Measurements from ENCODE around the gene INAVA. TPM values are rescaled to one million over a fixed set of nuclear protein-coding genes. Genes with fewer than 3 reads are reported as not detected.
A peak's percentile ranks its signal among the peaks of the same experiment; 100 is the strongest.

Gene INAVA
- total RNA-seq, 3 donors from 2014 or later: 0.13 to 0.29 (median 0.22) TPM

DNA sequence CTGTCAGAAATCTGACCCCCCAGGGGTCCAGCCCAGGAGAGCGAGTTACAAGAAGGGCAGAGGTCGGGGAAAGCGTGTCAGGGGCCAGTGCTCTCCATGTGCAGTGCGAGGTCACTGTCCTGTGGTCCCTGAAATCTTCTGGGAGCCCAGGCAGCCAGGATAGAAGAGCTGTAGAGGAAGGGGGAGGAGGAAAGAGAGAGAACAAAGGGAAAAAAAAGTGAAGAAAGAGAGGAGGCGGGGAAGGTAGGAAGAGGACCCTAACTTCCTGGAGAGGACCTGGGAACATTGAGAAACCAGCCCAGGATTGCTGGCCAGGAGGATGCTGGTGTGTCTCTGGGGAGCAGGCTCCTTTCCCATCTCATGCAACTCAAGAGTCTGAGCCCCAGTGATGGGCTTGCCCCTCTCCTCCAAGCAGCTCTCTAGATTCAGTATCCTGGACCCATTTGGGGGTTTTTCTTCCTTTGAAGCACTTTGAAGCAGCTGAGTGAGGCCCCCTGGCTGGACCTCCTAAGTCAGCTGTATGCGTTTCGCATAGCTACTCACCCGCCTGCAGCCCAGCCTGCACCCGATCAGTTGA lies 6.8 kb upstream of the INAVA start:
- DNase-seq: no peak
- Mint-ChIP-seq H3K4me1 (ENCODE audit: low read depth) (peaks cover 61% of the 10 kb centered on the region), H3K36me3 (ENCODE audit: insufficient read depth) (no peaks in the 10 kb centered on the region), H3K9me3 (no peaks in the 10 kb centered on the region), H3K27me3 (ENCODE audit: low read depth) (peaks cover 14% of the 10 kb centered on the region), H3K4me3 (peak overlapping the region; percentile 48)
- peak in 1 of 2 donors; percentile 6 for ATAC-seq

DNA sequence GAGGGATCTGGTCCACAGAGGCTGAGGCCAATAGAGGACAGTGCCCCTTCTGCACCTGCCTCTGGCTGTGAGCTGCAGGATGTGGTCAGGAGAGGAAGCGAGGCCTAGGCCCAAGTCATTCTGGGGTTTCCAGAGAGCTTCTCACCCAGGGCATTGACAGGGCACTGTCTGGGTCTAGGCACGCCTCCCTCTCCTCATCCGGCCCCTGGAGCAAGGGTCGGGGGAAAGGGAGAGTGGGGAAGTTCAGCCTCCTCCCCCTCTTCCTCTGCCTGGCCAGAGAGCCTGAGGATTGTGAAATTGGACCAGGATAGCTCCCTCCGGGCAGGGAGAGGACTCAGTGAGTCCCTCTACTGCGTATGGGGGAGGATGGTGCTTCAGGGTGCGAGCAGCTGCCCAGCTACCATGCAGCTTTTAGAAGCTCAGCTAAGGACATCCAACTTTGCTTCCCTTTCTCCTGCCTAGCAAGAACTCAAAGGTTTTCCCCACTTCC lies 6.3 kb upstream of the INAVA start:
- Mint-ChIP-seq H3K4me1 (ENCODE audit: low read depth) (peaks cover 58% of the 10 kb centered on the region), H3K27me3 (ENCODE audit: low read depth) (peaks cover 16% of the 10 kb centered on the region), H3K4me3 (peak overlapping the region; percentile 48), H3K36me3 (ENCODE audit: insufficient read depth) (no peaks in the 10 kb centered on the region), H3K9me3 (no peaks in the 10 kb centered on the region)
- DNase-seq (peak; percentile 41), ATAC-seq (peak; percentile 75 to 83)

DNA sequence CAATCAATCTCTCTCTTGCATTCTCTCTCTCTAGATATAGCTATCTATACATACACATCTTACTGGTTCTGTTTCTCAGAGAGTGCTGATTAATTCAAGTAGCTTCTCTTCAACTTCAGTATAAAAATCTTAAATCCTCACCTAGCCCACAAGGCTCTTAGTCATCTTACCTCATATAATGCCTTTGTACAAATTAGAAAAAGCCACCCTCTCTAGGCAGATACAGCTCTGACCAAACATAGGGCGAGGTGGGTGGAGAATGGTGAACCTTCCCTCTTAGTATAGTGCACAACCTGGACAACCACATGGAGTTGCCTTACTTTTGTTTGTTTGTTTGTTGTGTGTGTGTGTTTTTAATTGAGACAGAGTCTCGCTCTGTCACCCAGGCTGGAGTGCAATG lies 5.1 kb upstream of the INAVA start:
- peaks cover 55% of the 10 kb centered on the region for H3K4me1 Mint-ChIP-seq (ENCODE audit: low read depth)
- peaks cover 23% of the 10 kb centered on the region for H3K27me3 Mint-ChIP-seq (ENCODE audit: low read depth)
- no peak for DNase-seq
- peak; percentile 80 to 82 for ATAC-seq
- no peaks in the 10 kb centered on the region for H3K9me3 Mint-ChIP-seq
- H3K36me3 Mint-ChIP-seq (ENCODE audit: insufficient read depth): no peaks in the 10 kb centered on the region
- H3K4me3 Mint-ChIP-seq: peak overlapping the region; percentile 42

DNA sequence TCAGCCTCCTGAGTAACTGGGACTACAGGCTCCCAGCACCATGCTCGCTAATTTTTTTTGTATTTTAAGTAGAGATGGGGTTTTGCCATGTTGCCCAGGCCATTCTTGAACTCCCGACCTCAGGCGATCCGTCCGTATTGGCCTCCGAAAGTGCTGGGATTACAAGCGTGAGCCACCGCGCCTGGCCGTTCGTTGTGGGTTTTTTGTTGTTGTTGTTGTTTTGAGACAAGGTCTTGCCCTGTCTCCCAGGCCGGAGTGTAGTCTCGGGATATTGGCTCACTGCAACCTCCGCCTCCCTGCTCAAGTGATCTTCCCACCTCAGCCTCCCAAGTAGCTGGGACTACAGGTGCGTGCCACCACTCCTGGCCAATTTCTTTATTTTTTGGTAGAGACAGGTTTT lies 4.7 kb upstream of the INAVA start:
- peaks cover 23% of the 10 kb centered on the region for H3K27me3 Mint-ChIP-seq (ENCODE audit: low read depth)
- H3K36me3 Mint-ChIP-seq (ENCODE audit: insufficient read depth): no peaks in the 10 kb centered on the region
- peak overlapping the region; percentile 68 for H3K4me3 Mint-ChIP-seq
- H3K9me3 Mint-ChIP-seq: no peaks in the 10 kb centered on the region
- H3K4me1 Mint-ChIP-seq (ENCODE audit: low read depth): peaks cover 55% of the 10 kb centered on the region
- ATAC-seq (no peak), DNase-seq (no peak)

DNA sequence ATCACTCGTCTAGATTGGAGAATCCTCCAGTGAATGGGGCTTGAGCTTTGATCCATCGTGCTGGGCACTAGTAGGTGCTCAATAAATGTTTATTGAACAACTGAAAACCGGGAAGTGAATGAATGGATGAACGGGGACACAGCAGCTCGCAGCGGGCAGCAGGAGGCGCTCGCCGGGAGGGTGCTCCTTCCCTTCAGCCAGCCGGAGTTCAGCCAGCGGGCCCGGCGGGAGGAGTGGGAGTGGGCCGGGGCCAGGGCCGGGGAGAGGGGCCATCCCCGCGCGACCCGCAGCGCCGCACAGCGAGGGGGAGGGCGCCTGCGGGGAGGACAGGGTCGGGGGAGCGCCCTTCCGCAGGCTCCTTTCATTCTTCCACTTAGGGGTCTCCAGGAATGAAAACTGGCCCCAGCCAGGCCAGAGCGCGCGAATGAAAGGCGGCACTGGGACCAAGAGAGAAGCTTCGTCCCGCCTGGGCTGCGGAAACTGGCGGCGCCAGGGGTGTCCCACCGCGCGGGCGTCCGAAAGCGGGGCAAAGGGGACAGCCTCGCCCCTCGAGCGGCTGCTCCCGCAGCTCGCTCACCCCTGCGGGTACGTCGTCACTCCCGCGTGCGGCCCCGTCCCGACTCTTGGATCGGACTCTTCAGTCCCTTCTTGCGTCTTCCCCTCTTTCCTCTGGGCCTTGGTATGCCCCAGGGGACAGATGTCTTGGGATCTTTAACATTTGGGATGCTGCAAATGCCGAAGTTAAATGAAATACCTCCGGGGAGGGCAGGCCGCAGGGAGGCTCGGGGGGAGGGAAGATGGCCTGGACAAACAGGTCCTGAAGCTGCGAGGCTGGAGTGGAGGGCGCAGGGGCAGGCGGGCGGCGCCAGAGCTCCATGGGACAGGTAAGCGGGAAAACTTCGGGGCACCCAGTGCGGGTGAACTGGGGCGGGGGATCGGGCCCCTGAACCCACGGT lies 3.6 kb upstream of the INAVA start:
- ATAC-seq (no peak), DNase-seq (no peak)
- Mint-ChIP-seq H3K36me3 (ENCODE audit: insufficient read depth) (no peaks in the 10 kb centered on the region), H3K9me3 (no peaks in the 10 kb centered on the region), H3K27me3 (ENCODE audit: low read depth) (peaks cover 23% of the 10 kb centered on the region), H3K4me3 (peak overlapping the region; percentile 71), H3K4me1 (ENCODE audit: low read depth) (peaks cover 48% of the 10 kb centered on the region)

DNA sequence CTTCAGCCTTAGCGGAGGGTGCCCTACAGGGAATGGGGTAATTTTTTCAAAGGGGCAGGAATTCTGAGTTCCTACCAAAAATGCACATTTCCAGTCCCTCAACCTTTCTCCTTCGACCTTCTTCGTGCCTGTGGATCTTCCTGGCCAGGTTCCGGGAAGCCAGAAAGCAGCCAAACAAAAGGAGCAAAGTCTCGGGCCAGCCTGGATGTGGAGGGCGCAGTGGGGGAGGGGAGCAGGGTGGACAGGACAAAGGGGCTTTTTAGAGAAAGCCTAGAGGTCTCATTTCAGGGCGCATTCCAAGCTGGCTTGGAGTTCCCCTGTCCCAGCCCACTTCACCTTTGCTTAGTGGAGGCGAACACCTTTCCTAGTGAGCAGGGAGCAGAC lies 2.9 kb upstream of the INAVA start:
- peak overlapping the region; percentile 71 for H3K4me3 Mint-ChIP-seq
- ATAC-seq (no peak), DNase-seq (no peak)
- no peaks in the 10 kb centered on the region for H3K36me3 Mint-ChIP-seq (ENCODE audit: insufficient read depth)
- no peaks in the 10 kb centered on the region for H3K9me3 Mint-ChIP-seq
- peaks cover 23% of the 10 kb centered on the region for H3K27me3 Mint-ChIP-seq (ENCODE audit: low read depth)
- peaks cover 44% of the 10 kb centered on the region for H3K4me1 Mint-ChIP-seq (ENCODE audit: low read depth)

DNA sequence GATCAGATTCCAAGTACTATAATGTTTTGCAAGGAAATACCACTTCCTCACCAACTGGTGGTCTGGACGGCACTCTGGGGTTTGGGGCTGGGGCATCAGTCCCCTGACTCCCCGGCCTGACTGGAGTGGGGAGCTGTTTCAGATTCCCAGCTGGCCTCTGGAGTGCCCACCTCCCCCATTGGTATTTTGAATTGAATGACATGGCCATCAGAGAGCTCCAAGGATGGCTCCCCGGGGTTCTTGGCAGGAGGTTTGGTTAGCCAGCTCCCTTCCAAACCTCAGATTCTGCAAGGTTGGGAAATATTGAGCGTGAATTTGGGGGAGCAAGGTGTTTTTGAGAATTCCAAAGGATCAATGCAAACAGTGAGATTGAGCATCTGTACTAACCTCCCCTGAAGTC lies 2.2 kb upstream of the INAVA start:
- H3K4me1 Mint-ChIP-seq (ENCODE audit: low read depth): peaks cover 38% of the 10 kb centered on the region
- ATAC-seq: no peak
- H3K9me3 Mint-ChIP-seq: no peaks in the 10 kb centered on the region
- peaks cover 25% of the 10 kb centered on the region for H3K27me3 Mint-ChIP-seq (ENCODE audit: low read depth)
- H3K36me3 Mint-ChIP-seq (ENCODE audit: insufficient read depth): no peaks in the 10 kb centered on the region
- DNase-seq: no peak
- no peak overlapping the region for H3K4me3 Mint-ChIP-seq

DNA sequence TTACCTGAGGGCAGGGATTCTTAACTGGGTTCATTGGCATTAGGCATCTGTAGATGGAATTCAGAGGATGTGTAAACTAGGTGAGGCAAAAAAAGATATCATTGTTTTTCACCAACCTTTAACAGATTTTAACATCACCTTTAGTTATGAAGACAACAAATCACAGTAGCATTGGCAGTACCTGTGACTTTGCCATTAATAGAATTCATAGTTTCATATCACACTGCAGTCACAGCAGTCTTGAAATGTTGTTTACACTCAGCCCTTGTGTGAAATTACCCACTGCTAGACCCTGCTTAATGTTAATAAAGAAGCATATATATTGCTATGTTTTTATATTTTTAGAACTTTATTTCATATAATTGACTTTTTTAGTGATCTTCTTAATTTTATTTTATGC lies 1.7 kb upstream of the INAVA start:
- ATAC-seq: no peak
- H3K36me3 Mint-ChIP-seq (ENCODE audit: insufficient read depth): no peaks in the 10 kb centered on the region
- H3K27me3 Mint-ChIP-seq (ENCODE audit: low read depth): peaks cover 25% of the 10 kb centered on the region
- no peak for DNase-seq
- H3K9me3 Mint-ChIP-seq: no peaks in the 10 kb centered on the region
- no peak overlapping the region for H3K4me3 Mint-ChIP-seq
- peaks cover 34% of the 10 kb centered on the region for H3K4me1 Mint-ChIP-seq (ENCODE audit: low read depth)

DNA sequence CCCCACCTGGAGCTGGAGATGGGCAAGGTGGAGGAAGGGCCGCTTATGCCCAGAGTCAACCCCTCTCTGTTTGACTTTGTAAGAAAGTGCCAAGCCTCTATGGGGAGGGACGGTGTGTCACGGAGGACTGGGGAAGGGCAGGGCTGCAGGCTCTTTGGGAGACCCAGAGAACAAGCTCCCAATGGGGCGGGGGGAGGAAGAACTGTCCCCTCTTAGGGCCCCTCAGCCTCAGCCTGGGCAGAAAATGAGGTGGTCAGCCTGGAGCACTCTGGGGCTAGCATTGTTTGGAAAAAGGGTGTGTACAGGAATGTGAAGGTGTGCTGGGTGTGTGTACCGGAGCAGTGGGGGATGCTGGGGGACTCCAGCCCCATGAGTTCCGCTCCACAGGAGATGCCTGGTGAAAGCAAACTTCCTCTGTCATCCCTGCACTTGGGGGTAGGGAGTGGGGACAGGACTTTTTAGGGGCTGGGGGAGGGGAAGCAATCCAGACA lies 1.2 kb upstream of the INAVA start:
- Mint-ChIP-seq H3K27me3 (ENCODE audit: low read depth) (peaks cover 25% of the 10 kb centered on the region), H3K4me1 (ENCODE audit: low read depth) (peaks cover 29% of the 10 kb centered on the region), H3K9me3 (no peaks in the 10 kb centered on the region), H3K36me3 (ENCODE audit: insufficient read depth) (no peaks in the 10 kb centered on the region), H3K4me3 (no peak overlapping the region)
- DNase-seq (no peak), ATAC-seq (no peak)

DNA sequence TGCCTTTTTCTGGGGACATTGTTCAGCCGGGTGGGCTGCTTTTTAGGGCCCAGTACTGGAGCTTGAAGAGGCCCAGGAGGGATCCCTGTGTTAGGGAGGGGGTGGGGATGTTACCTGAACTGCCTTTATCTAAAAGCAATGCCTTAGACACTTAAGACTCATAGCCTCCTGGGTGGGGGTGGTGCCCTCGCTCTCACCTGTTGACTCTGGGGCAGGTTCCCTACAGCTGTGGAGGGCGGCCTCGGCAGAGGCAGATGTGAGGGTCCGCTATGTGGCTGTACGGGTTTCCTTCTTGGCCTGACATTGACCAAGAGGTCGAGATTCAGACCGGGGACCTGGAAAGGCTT lies 716 bp downstream of the INAVA start:
- ATAC-seq: no peak
- Mint-ChIP-seq H3K27me3 (ENCODE audit: low read depth) (peaks cover 25% of the 10 kb centered on the region), H3K36me3 (ENCODE audit: insufficient read depth) (no peaks in the 10 kb centered on the region), H3K4me3 (no peak overlapping the region), H3K9me3 (no peaks in the 10 kb centered on the region), H3K4me1 (ENCODE audit: low read depth) (peaks cover 10% of the 10 kb centered on the region)
- no peak for DNase-seq

DNA sequence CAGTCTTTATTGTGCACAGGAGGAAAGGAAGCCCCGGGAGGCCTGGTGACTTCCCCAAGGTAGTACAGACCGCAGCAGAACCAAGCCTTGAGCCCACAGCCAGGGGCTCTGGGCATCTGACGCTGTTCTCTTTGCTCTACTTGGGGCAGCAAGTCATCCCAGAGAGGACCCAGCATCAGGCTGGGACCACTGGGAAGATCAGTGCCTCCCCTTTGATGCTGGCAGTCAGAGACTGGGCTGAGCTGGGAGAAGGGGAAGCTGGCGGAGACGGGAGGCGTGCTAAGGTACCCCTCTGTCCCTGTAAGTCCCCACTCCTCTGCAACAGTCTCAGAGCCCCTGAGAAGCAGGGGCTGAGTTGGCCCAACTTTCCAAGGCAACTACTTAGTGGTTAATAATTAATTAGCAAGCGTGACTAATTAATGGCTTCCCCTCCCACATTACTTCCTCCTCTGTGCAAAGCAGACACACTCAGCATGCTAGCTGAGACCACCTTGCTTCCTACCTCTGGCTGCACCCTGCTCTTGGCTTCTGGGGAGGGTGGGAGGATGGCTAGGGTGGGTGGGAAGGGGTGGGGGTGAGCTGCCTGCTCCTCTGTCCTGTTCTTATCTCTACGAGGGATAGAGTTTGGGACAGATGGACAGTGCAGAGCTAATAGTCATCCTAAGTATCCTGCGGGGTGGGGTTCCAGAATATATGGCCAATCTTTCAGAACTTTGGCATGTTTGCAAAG lies 1.3 kb downstream of the INAVA start:
- DNase-seq: no peak
- H3K36me3 Mint-ChIP-seq (ENCODE audit: insufficient read depth): no peaks in the 10 kb centered on the region
- peaks cover 5% of the 10 kb centered on the region for H3K4me1 Mint-ChIP-seq (ENCODE audit: low read depth)
- peaks cover 25% of the 10 kb centered on the region for H3K27me3 Mint-ChIP-seq (ENCODE audit: low read depth)
- no peaks in the 10 kb centered on the region for H3K9me3 Mint-ChIP-seq
- no peak overlapping the region for H3K4me3 Mint-ChIP-seq
- no peak for ATAC-seq

DNA sequence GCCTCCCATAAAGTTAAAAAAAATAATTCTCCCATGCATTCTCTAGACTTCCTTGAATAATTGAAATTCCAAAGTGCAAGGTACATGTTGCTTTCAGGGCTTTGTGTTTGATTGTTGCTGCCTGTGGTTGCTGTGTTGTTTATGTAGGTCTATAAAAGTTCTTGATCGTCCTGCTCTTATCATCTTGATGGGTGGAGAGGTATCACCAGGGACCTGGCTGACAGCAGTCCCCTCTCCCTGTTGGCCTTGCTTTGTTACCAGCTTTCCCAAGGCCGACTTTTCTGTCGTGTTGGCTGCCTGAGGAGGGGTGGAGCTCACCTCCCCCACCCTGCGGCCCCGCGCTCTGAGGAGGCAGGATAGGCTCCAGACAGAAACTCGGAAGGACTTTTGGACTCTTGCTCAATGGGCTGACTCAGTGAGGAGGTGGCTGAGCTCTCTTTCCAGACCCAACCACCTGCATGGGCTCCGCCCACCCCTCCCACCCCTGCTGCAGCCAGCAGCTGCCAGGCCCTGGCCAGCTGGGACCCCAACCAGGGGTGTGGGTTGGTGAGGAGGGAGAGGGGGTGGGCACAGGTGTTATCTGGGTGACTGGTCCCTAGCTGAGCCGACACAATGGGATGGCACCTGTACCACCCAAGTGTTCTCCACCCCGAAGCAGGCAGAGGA lies 2.0 kb downstream of the INAVA start:
- peaks cover 22% of the 10 kb centered on the region for H3K27me3 Mint-ChIP-seq (ENCODE audit: low read depth)
- H3K9me3 Mint-ChIP-seq: no peaks in the 10 kb centered on the region
- H3K4me3 Mint-ChIP-seq: no peak overlapping the region
- peaks cover 2% of the 10 kb centered on the region for H3K4me1 Mint-ChIP-seq (ENCODE audit: low read depth)
- ATAC-seq (no peak), DNase-seq (no peak)
- H3K36me3 Mint-ChIP-seq (ENCODE audit: insufficient read depth): no peaks in the 10 kb centered on the region

DNA sequence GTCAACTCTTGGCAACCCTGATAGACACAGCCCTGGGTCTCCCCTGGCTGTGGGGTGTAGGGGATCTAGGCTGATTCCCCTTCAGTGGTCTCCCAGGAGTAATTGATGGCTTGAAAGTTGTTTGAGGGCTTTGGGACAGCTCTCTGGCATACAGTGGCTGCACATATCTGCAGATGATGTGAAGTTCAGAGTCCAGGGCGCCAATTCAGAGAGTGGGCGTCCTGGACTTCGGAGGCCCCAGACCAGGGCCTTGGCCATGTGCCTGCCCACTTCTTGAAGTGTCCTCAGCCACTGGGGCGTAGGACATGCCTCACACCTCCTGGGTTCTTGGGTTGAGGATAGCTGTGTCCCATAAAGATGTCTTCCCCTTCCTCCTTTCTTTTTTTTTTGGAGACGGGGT lies 2.6 kb downstream of the INAVA start:
- Mint-ChIP-seq H3K4me1 (ENCODE audit: low read depth) (no peaks in the 10 kb centered on the region), H3K4me3 (no peak overlapping the region), H3K36me3 (ENCODE audit: insufficient read depth) (no peaks in the 10 kb centered on the region), H3K9me3 (no peaks in the 10 kb centered on the region), H3K27me3 (ENCODE audit: low read depth) (peaks cover 18% of the 10 kb centered on the region)
- DNase-seq (no peak), ATAC-seq (no peak)

DNA sequence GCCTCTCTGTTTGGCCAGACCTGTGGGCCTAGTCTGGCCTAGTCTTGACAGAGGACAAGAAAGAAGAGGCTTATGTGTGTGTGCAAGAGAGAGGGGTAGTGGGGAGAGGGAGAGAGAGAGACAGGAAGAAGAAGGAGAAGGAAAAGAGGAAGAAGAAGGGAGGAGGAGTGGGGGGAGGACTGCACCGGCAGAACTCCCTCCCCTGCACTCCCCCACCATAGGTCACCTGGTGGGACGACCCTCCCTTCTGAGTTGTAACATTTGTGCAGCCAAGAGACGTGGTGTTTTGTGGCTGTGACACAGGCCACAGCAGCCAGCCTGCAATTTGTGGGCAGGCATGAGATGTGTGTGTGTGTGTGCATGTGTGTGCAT lies 4.3 kb downstream of the INAVA start:
- Mint-ChIP-seq H3K36me3 (ENCODE audit: insufficient read depth) (no peaks in the 10 kb centered on the region), H3K9me3 (no peaks in the 10 kb centered on the region), H3K4me3 (no peak overlapping the region), H3K27me3 (ENCODE audit: low read depth) (peaks cover 5% of the 10 kb centered on the region), H3K4me1 (ENCODE audit: low read depth) (no peaks in the 10 kb centered on the region)
- no peak for ATAC-seq
- DNase-seq: no peak
